Esophagus muscularis mucosa (tissue), 4 donors: ENCODE data around the gene DDX4.

Experiments
- EP300 ChIP-seq: sonication (generic); formaldehyde crosslinking; IDR thresholded peaks from one replicate; pipeline ENCODE4 v1.6.1; 2017; ENCODE audit warnings: antibody characterized with exemption
- POLR2A ChIP-seq: fragments of 450-650 bp; IDR thresholded peaks from one replicate; pipeline ENCODE4 v1.6.1; 2017; ENCODE audit warnings: antibody characterized with exemption, moderate library complexity, mild to moderate bottlenecking, low read depth
- POLR2AphosphoS5 ChIP-seq, 2 donors: sonication (generic); formaldehyde crosslinking; IDR thresholded peaks; one replicate each; pipeline ENCODE4 v1.6.1; 2017; ENCODE audit warnings: antibody characterized with exemption in 2 of 2
- TF ChIP-seq, protein P1 (sequence below), 3 experiments: fragments of 200-600 bp in 2 of 3; fragments of 450-650 bp in 1 of 3; sonication (generic) in 2 of 3; IDR thresholded peaks; one replicate each; pipeline ENCODE4 v1.5.1; 2017 to 2019; ENCODE audit warnings: antibody characterized with exemption in 3 of 3, mild to moderate bottlenecking in 2 of 3, moderate library complexity in 1 of 3

DNA sequence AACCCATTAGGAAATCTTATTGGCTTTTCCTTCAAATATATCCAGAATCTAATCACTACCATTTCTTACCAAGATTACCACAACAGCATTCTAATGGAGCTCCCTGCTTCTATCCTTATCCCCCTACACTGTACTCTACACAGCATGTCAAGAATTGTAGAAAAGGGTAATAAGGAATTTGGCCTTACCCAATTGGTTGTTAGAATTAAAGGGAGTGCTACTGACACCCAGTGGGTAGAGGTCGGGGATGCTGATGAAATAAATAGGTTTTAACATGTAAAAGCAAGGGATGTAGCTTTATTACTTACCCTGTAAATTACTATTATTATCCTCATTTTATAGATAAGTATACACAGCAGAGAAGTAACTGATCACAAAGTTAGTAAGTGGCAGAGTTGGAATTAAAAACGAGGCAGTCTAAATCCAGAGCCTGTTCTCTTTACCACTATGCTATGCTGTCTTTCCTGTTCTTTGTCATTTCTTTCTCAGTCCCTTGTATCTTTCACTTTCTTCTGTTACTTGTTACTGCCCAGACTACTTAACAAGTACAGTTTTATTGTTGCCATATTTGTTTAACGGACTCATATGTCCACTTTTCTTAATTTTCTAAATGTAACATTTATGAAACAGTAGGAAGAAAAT lies 36.3 kb upstream of the DDX4 start:
- TF ChIP-seq, protein P1, sequence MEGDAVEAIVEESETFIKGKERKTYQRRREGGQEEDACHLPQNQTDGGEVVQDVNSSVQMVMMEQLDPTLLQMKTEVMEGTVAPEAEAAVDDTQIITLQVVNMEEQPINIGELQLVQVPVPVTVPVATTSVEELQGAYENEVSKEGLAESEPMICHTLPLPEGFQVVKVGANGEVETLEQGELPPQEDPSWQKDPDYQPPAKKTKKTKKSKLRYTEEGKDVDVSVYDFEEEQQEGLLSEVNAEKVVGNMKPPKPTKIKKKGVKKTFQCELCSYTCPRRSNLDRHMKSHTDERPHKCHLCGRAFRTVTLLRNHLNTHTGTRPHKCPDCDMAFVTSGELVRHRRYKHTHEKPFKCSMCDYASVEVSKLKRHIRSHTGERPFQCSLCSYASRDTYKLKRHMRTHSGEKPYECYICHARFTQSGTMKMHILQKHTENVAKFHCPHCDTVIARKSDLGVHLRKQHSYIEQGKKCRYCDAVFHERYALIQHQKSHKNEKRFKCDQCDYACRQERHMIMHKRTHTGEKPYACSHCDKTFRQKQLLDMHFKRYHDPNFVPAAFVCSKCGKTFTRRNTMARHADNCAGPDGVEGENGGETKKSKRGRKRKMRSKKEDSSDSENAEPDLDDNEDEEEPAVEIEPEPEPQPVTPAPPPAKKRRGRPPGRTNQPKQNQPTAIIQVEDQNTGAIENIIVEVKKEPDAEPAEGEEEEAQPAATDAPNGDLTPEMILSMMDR (IDR thresholded peaks at IDR 0.05) = no peak
- TF ChIP-seq POLR2AphosphoS5 (IDR thresholded peaks at IDR 0.05) (no peak), POLR2A (no peak), EP300 (no peak)
